Lower leg skin (tissue), 4 donors: ENCODE data around the gene PACS2. TPM values are rescaled to one million over a fixed set of nuclear protein-coding genes. Genes with fewer than 3 reads are reported as not detected.
"Not testable (repeated sequence)": the region's sequence is repeated elsewhere in the genome, so short reads cannot be mapped to it uniquely, and the experiment has no call there.

ENCODE experiments used
- DNase-seq, 2 donors: peaks; one replicate each; pipeline ENCODE4 v3.0.0-alpha.2; 2019; ENCODE audit warnings: low spot score in 2 of 2
- H3K4me3 ChIP-seq: fragments of 200-600 bp; sonication (generic); 2 replicates; pipeline ENCODE4 v1.5.1; 2017; ENCODE audit warnings: mild to moderate bottlenecking, low read depth; ENCODE audit not compliant: poor library complexity, severe bottlenecking
- CTCF ChIP-seq, 3 donors: fragments of 450-650 bp; IDR thresholded peaks; one replicate each; pipeline ENCODE4 v1.5.1; 2016; ENCODE audit warnings: antibody characterized with exemption in 3 of 3, mild to moderate bottlenecking in 3 of 3, moderate library complexity in 2 of 3
- POLR2A ChIP-seq, 2 donors: fragments of 450-650 bp; IDR thresholded peaks; one replicate each; pipeline ENCODE4 v1.6.1; 2016 to 2017; ENCODE audit warnings: antibody characterized with exemption in 2 of 2, mild to moderate bottlenecking in 1 of 2, moderate library complexity in 1 of 2
- WGBS, 2 donors: methylation state at CpG; one replicate each; pipeline ENCODE4 v1.1.5; 2018; 5-methylcytosine and 5-hydroxymethylcytosine counted together
- intact Hi-C: fragments of 100-400 bp; cut with DNase I; formaldehyde crosslinking; loops from one replicate; pipeline ENCODE4 v1.15.0; 2023; ENCODE audit warnings: low total_unique reads
- total RNA-seq, 4 donors: library from RNA; depleted of rRNA; stranded (reverse); fragments of >200 nt; gene quantifications; one replicate each; pipeline ENCODE4 v1.1.0, GENCODE V29; 2016

Gene PACS2
- total RNA-seq, 4 donors from 2014 or later = 25.9 to 75.1 (median 54.3) TPM

DNA sequence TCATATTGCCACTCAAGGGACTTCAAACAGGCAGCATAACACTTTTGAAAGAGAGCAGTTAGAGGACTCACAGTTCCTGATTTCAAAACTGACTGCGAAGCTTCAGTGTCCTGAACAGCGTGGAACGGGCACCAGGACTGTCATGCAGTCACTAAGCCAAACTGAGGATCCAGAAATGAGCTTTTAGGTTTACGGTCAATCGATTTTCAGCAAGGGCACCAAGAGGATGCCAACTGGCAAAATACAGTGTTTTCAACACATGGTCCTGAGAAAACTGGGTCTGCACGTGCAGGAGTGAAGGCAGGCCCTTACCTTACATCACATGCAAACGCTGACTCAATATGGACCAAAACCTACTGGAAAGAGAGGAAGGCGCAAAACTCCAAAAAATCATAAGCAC, 29.4 kb upstream of the PACS2 start:
- 92 to 95% methylated on average over 8 of the region's 8 CpGs for WGBS, 2 donors
- no peak overlapping the region for H3K4me3 ChIP-seq
- TF ChIP-seq CTCF (IDR thresholded peaks at IDR 0.05) = no peak
- no peak for TF ChIP-seq POLR2A (IDR thresholded peaks at IDR 0.05)
- intact Hi-C loops = no loop called here
- no peak for DNase-seq

DNA sequence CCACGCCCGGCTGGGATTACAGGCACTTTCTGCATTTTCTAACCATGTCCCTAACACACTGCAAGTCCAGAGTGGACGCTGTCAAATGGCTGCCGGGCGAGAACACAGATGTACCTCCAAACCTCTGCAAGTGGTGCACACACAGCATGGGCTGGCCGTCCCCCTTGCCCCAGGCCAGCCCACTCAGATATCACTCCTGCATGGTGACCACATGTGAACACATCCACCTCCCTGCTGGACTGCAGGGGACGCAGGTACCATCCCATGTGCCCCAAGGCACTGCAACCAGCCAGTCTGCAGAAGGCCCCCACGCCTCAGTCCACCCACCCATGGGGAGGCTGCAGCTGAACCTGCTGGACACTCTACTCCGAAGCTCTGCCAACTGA, 27.8 kb upstream of the PACS2 start:
- TF ChIP-seq POLR2A (IDR thresholded peaks at IDR 0.05) (no peak), CTCF (IDR thresholded peaks at IDR 0.05) (no peak)
- no peak overlapping the region for H3K4me3 ChIP-seq
- intact Hi-C loops = no loop called here
- 91 to 94% methylated on average over 7 to 9 of the region's 9 CpGs for WGBS, 2 donors
- DNase-seq = no peak

- H3K4me3 ChIP-seq = no peak overlapping the region
- no peak for DNase-seq
- TF ChIP-seq CTCF (IDR thresholded peaks at IDR 0.05) (no peak), POLR2A (IDR thresholded peaks at IDR 0.05) (no peak)
- 86% methylated on average over 23 to 24 of the region's 24 CpGs for WGBS, 2 donors
- intact Hi-C loops = no loop called here
Measured at GRCh38 chr14:105287249-105288102, 27.1 kb upstream of the PACS2 start.

- H3K4me3 ChIP-seq, intact Hi-C loops, DNase-seq: not testable (repeated sequence)
- WGBS, 2 donors = 85 to 92% methylated on average over 6 of the region's 6 CpGs
Measured at GRCh38 chr14:105288936-105289335, 25.6 kb upstream of the PACS2 start.

- H3K4me3 ChIP-seq = no peak overlapping the region
- intact Hi-C loops = no loop called here
- no peak for DNase-seq
- WGBS, 2 donors = 84 to 85% methylated on average over 13 of the region's 13 CpGs
- TF ChIP-seq POLR2A (IDR thresholded peaks at IDR 0.05) = no peak
- no peak for TF ChIP-seq CTCF (IDR thresholded peaks at IDR 0.05)
Measured at GRCh38 chr14:105290621-105291346, 23.8 kb upstream of the PACS2 start.
